Erythroblast (primary cell): ENCODE measurements around the gene ACAD8.

Source experiments
- GATA1 ChIP-seq: IDR thresholded peaks from 2 replicates; pipeline ENCODE4 v1.6.1; 2011; ENCODE audit warnings: low read depth, mild to moderate bottlenecking, control low read depth, low read length, moderate library complexity
- POLR2A ChIP-seq: IDR thresholded peaks from 2 replicates; pipeline ENCODE4 v1.6.1; 2011; ENCODE audit warnings: mild to moderate bottlenecking, low read length

DNA sequence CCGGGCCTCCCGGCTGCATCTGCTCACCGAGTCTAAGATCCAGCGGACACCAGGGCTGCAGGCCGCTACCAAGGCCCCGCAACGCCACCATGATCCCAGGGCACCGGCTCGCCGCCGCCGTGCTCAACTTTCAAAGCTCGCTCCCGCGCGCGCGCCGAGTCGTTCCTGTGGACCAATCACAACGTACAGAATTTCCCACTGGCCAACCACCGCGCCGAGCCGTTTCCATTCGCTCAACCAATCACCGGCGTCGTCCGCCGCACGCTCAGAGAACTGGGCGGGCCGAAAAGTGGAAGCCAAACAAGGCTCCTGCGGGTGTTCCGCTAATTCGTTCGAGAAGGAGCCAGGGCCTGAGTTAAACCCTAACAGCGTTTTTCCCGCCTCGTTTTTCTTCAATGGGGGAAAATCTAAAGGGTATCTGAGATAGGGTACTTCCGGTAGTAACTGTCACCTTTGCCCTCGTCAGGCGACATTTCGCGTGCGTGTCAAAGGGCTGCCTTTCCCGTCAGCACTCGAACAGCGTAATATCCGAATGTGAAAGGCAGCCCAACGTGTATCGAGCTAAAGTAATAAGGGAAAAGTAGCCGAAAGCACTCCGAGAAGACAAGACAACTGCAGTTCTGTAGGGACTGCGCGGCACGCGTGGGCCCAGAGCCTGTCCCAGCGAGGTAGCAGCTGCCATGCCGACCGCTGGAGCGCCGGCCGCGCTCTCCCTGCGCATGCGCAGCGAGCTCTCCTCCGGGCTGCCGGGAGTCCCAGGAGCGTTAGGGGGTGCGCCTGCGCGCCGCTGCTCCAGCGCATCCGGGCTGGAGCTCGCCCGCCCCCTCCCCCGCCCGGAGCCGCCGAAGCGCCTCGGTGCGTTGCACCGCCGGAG, 29.3 kb upstream of the ACAD8 start, which contains the start of the genes NCAPD3 and VPS26B:
- peak; percentile 99 for TF ChIP-seq POLR2A
- no peak for TF ChIP-seq GATA1
